HTERT RPE-1 (cell line): Measurements from ENCODE around the gene KRT74.

Experiments used
- in situ Hi-C: fragments of 300-500 bp; cut with MboI; formaldehyde crosslinking; loops from 4 replicates; pipeline ENCODE4 v1.14.3; 2020; ENCODE audit warnings: low sequenced_read_pairs

Gene KRT74

DNA sequence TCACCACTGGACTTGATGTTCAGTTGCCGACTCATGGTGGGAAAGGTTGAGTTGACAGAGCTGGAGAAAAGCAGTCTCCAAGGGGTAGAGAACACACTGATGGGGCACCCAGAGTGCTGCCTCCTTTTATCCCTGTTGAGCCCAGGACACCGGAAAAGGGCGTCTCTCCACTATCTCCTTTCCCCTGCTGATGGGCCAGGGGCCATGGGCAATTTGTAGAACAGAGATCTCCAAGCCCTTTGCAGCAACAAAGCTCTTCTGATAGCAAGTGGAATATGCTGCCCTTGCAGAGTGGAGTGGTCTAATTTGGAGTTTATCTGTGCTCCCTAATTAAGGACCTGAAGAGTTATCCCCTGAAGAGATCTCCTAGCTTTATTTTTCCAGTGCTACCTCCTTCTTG is at the start of gene KRT74:
KRT74 (minus strand) TSS at position 101 of the 400 bp plus-strand sequence; CDS start at position 35, 66 bp downstream.
- in situ Hi-C loops = no loop called here

- in situ Hi-C loops = no loop called here
These were observed 48.7 kb upstream of the KRT74 start for GRCh38 chr12:52622349-52622748.

DNA sequence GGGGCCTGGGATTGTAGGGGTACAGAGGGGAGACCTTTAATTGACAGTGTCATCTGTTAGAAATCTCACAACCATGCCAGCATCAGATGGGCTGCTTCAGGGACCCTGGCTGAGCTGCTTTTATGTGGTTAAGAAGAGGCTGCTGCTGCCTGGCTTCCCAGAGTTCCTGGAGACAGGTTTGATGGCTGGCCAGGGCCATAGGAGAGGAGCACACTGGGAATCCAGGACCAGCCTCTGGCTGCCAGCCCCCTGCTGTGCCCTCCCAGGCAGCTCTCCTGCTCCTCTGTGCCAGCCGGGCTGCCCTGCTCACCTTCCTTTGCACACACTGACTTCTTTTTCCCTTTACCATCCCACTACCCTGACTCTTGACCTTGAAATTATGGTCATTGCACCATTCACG is 45.2 kb upstream of the KRT74 start:
- in situ Hi-C loops = no loop called here

DNA sequence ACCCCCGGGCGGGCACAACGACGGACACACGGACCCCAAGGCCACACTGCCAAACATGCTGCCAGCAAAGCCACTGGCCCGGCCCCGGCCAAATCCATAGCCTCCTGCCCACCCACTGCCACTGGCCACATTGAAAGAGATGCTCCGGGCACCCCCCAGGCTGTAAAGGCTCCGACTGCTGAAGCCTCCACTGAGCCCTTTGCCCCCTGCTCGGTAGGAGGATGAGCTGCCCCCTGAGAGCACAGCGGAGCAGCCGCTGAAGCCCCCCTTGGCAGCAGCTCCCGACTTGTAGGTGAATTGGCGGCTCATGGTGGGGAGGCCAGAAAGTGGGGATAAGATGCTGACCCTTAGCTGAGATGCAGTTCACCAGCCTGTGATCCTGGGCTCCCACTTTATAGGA is 44.6 kb upstream of the KRT74 start, which contains the start of gene KRT73:
KRT73 (minus strand) TSS at position 344 of the 400 bp plus-strand sequence; CDS start at position 309, 35 bp downstream.
- in situ Hi-C loops = no loop called here

DNA sequence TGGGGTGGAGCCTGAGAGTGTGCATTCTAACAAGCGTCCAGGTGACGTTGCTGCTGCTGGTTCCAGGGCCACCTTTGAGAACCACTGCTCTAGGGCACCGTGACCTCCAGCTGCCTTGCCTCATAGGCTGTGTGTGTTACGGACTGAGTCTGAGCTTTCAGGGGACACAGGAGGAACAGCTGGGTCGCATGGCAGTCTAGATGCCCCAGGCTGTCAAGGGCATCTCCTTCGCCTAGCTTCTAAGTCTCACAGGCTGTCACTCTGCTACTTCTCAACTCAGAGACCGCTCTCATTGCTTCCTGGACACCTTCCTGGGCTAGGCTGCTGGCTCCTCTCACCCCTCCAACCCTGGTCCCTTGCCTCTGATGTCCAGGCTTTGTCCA is 43.8 kb upstream of the KRT74 start:
- in situ Hi-C loops = no loop called here

- in situ Hi-C loops = no loop called here
These were observed 43.2 kb upstream of the KRT74 start for GRCh38 chr12:52616680-52617402.

DNA sequence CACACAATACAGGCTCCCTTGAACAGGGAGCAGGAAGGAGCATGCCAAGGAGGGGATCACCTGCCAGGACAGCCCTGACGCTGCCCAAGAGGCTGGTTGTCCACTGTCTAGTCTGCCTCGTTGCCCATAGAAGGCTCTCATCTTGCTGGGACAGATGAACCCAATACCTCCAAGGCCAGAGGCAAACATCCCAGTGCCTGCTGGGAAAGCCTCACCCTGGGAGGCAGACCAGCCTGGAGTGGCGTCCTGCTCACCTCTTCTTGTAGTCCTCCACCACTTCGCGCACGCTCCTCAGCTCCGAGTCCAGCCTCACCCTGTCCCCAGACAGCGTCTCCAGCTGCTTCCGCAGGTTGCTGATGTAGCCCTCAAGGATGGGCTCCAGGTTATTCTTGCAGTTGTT is 42.3 kb upstream of the KRT74 start:
- in situ Hi-C loops = no loop called here

GRCh38 chr12:52615208-52615868 is 41.7 kb upstream of the KRT74 start:
- in situ Hi-C loops = no loop called here

DNA sequence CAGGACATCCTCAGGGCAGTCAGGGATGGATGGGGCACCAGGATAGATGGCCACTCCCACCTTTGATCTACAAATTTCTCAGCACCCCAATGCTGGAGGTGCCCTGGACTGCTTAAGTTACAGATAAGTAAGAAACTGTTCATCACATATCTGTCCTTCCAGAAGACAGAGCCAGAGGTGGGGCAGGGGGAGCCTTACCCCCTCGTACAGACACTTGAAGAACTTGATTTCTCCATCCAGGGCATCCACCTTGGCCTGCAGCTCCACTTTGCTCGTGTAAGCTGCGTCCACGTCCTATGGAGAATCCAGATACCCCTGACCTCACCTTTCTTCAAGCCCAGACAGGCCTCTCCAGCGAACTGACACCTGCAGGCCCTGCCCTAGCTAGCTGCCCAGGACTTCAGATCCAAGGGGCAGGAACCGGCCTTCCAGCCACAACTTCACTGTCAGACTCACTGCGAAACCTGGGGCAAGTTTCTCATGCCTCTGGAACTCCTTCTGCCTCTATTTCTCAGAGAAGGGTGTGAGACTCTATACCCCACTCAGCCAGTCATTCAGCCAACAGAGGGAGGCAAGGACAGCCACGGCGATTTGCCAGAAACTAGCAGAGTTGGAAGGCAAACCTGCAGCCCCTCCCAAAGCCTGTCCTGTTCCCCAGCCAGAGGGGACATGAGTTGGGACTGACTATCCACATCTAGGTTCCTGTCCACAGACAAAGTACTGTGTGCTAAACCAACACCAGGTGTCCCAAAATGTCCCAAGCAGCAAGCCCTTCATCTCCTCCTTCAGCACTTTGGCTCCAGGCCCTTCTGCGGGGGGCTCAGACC is 41.0 kb upstream of the KRT74 start:
- in situ Hi-C loops = no loop called here

DNA sequence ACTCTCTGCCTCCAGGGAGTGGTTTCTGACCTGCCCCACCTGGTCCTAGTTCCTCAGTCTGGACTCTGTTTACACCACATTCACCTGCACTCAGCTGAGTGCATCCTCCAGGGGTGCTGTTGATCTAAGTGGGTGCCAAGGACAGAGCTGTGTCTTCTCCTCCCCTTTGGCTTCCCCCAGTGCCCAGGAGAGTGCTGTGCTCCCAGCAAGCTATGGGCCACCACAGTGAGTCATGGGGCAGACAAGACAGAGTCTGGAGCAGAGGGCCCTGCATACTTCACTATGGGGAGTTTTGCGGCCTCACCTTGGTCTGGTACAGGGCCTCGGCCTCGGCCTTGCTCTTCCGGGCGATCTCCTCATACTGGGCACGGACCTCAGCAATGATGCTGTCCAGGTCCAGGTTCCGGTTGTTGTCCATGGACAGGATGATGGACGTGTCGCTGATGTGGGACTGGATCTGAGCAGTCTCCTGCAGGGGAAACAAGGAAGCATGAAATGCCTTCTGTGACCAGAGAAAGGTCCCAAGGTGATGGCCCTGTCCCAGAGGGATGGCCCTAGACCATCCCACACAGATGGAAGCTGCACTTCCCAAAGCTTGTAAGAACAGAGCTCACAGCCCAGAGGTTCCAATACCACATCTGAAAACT is 39.9 kb upstream of the KRT74 start:
- in situ Hi-C loops = no loop called here

- in situ Hi-C loops = no loop called here
These were observed 39.1 kb upstream of the KRT74 start for GRCh38 chr12:52612431-52613383.

DNA sequence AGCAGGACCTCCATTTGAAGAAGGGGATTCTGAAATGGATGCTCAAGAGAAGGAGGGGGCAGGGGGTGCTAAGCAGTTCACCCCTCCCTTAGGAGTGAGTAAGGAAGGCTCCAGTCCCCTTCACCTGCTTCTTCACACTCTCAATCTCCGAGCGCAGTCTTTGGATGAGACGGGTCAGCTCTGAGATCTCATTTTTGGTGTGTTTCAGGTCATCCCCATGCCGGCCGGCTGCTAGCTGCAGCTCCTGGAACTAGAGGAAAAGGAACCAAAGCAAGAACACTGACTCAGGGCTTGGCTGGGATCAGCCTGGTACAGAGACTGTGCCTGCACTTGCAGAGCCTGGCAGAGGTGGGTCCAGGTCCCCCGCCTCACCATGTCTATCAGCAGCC is 37.4 kb upstream of the KRT74 start:
- in situ Hi-C loops = no loop called here

DNA sequence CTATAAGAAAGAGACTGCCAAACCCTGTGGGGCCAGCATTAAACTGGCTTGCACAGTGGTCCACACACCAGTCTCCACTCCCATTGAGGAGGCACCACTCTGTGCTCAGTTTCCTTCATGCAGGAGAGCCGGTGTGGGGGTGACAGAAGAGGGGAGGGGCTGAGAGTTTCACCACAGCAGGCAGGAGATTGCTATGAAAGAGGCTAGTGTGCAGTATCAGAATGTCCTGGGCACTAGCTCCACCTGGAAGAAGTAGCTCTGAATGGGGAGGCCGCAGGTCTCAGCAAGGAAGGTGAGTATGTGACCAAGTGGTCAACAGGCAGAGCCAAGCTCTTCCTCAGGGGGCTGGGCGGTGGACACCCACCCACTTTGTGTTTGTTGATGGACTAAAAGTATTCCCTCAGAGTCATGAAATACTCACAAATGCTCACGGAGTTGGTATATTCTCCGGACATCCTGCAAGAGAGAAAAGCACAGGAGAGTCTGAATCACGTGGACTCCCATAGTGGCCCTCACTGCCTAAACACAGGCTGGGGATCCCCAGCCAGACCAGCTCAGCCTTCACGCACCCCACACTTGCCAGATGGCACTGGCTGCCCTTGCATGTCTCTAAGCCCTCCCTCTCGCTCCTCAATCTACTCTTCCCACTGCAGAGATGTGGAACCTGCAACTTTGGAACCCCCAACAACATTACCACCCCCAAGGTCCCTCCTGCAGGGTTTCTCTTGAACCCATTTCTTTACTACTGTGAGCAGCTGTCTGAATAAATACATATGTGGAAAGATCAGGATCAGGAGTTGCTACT is 35.4 kb upstream of the KRT74 start:
- in situ Hi-C loops = no loop called here

DNA sequence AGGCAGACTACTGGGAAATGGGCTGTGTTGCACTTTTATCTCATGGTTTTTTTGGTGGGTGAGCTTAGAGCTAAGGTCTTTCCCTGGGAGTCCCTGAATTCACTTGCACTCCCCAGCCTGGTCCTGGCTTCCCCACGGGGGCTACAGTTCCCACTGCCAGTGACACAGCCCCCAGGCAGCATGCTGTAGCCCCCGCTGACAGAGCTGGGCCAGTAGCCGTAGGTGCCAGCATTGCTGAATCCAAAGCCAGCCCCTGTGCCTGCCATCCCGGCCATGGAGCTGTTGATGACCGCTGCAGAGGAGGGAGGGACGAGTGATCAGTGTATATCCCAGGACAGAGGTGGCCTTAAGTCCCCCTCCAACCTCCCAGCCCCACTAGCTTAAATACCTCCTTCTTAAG is 34.5 kb upstream of the KRT74 start:
- in situ Hi-C loops = no loop called here

- in situ Hi-C loops = no loop called here
These were observed 33.7 kb upstream of the KRT74 start for GRCh38 chr12:52607314-52607713.

DNA sequence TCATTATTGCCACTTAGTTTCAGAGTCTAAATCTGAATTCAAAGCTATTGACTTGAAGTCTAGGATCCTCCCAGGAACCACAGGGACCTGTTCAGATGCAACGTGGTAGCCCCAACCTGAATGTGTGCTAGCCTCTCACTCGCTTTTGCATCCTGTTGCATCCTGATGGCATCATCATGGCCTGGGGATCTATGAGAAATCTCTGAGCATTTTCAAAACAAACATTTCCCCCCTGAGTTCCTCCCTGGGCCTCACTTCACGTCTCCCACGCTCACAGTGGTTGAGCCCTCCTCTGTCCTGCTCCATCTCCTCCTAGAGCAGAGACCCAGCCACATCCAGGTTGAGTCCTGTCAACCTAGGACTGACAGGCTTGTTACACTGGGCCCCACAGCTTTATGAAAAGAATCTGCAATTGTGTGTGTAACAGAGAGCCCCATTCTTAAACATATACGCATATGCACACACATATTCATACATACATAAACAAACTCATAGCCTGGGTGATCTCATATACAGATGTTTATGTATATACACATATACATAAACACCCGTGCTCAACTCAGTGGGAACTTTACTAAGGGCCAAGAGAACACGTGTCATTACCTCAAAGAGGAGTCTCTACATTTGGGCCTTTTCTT is 33.1 kb upstream of the KRT74 start:
- in situ Hi-C loops = no loop called here

GRCh38 chr12:52606096-52606495 is 32.5 kb upstream of the KRT74 start:
- in situ Hi-C loops = no loop called here

DNA sequence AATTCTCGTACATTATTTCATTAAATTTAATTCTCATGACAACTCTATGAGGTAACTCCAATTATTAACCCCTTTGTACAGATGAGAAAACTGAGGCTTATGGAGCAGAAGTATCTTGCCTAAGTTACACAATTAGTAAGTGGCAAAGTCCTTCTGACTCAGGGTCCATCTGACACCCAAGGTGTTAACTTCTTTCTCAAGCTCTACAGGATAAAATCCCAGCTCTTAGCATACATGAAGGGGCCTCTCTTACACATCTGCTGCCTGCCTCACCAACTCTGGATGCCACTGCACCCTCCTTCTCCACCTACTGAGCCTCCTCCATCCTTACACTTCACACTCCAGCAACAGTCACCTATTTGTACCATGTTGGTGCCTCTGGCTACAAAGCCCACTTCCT is 31.9 kb upstream of the KRT74 start:
- in situ Hi-C loops = no loop called here

GRCh38 chr12:52604859-52605258 is 31.2 kb upstream of the KRT74 start:
- in situ Hi-C loops = no loop called here
